GM18505 (cell line): ENCODE results near the gene STUM.
A peak's percentile ranks its signal among the peaks of the same experiment; 100 is the strongest.

ENCODE experiments used
- ATAC-seq: cut with Tn5 transposase; IDR thresholded peaks from one replicate; pipeline ENCODE4 v1.9.1; 2021; ENCODE audit not compliant: unreplicated experiment
- POLR2A ChIP-seq: IDR thresholded peaks from 4 replicates; pipeline ENCODE4 v1.6.1; 2011; ENCODE audit warnings: borderline replicate concordance; ENCODE audit not compliant: insufficient read depth, insufficient read length; ENCODE audit errors: extremely low read depth

The STUM gene

DNA sequence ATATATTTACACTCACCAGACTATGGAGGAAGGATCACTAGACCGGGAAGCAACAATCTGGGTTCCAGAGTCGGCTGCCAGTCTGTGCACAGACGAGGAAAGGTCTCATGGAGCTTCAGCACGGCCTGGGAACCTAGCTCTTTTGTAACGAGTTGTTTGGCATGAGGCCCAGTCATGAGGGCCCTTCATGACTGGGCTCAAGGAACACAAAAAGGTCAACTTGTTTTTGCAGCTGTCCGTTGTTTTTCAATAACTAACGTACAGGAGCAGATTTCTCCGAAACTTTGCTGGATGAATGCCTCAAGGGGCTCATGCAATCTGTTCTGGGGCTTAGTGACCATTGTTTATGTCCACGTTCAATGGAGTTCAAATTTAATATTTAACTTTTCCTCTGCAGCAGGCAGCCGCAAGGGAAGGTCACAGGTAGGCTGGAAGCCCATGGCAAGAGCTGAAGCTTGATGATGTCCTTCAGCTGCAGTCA is 5.9 kb upstream of the STUM start:
- ATAC-seq: no peak
- no peak for TF ChIP-seq POLR2A

DNA sequence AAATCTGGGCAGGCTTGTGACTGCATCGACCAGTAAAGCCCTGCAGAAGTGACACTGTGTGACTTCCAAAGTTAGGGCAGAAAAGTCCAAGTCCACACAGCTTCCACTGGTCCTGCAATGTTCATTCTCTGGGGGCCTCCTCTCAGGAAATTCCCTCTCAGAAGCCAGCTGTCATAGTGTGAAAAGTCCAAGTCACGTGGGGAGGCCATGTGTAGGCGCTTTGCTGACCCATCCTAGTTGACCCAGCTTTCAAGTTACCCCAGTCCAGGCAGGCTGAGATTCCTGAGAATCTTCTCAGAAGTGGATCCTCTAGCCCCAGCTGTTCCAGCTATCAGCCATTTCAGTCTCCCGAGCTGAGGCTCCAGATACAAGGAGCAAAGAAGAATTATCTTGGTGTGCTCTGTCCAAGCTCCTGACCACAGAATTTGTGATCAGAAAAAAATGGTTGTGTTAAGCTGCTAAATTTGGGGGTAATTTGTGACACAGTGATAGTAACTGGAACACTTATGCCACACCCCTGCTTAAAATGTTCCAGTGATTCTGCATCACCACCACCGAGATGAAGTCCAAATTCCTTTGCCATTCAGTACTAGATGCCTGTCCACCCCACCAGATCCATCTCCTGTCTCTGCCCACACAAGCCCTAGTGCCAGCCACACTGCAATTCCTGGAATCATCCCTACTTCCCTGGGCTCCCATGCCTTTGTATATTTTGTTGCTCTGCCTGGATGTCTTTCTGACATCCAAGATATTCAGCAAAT is 2.5 kb upstream of the STUM start:
- no peak for ATAC-seq
- no peak for TF ChIP-seq POLR2A

DNA sequence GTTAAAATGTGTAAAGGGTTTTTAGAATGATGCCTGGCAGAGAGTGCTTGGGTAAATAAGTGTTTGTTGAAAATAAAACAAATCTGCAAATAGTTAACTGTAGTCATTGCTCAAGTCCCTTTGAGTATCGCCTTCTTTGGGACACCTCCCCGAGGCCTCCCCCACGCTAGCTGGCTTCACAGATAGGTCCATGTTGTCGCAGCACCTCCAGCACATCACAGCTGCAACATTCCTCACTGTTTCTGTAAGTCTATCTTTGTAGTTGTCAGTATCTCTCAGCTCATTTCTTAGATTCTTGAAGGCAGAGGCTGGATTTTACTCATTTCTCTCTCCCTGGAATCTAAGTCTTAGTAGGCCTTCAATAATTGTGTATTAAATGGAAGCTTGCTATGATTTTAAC is 1.6 kb upstream of the STUM start:
- ATAC-seq: no peak
- no peak for TF ChIP-seq POLR2A

DNA sequence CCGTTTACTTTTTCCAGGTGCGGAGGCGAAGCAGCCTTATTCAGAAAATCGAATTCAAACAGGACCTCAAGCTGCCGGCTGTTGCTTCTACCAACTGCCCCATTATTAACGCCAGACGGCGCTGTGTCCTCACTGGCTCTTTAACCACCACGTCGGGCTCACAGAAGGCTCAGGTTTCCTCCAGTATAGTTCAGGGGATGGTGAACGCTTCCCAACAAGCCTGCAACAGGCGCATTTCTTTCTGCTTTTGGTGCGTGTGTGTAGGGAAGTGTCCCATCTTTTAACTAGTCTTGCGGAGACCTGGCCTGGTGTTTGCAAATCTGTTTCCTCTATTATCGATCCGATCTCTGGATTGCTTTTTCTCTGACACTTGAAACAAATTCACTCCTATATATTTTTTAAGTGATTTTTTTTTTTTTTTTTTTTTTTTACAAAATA is 791 bp upstream of the STUM start:
- no peak for TF ChIP-seq POLR2A
- peak; percentile 59 for ATAC-seq

DNA sequence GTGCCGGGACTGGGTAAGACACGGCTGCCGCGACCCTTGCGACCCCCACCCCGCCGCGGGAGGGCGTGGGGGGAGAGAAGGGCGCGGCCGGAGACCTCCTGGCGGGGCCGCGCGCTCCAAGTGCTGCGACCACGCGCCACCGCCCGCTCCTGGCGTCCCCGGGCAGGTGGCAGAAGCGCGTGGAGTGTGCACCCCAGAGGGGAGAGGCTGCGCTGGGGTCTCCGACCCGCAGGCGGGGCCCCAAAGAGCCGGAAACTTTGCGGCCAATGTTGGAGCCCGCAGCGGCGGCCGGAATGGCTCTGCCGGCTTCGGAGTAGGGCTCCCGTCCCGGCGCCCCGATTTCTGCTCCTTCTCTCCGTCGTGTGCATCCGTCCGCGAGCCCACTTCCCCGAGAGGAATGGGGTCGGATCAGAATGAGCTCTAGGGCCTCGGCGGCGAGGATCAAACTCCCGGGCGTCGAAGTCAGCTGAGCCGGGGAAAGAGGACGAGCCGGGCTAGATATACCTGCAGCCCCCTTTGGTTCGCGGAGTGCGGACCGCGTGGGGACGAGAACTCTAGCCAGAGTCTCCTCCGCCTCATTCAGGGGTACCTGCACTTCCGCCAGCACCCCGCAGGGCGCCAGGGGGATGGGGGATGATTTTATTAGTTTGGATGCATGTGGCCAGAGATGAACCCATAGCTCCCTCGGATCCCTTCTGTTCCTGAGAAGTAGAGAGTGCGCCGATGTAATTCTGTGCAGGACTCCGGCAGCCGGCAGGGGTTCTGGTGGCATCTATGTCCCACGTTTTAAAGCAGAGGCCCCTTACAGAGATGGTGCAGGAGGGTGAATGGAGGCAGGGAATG is 751 bp downstream of the STUM start:
- no peak for ATAC-seq
- TF ChIP-seq POLR2A: no peak

DNA sequence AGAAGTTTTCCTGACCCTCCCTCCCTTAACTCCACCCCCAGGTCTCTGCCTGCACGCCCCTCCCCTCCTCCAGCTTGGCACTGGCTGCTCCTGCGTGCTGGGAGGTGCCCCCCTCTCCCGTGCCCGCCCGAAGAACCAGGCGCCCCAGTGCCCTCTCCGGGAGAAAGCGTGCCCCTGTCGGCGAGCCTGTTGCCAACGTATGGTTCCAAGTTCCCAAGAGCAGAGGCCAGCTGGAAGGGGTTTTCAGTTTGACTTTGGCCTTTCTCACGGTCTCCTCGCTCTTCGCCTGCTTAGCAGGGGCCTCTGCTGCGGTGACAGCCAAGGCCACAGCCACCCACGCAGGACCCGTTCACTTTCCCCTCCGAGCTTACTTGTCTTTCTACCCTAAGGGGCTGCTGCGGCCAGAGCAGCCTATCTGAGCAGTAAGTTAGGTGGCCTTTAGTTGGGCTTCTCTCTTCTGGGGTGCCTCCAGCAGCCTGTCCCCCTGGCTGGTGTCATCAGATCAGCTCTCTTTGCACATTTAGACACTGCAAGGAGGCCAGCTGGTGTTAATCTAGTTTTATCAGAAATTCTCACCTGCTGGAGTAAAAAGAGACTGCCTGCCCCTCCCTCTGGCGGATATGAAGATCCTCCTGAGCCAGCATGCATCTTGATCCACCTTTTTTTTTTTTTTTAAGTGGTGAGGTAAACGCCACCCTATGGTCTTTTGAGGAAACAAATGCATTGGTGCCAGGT is 1.5 kb downstream of the STUM start:
- no peak for TF ChIP-seq POLR2A
- ATAC-seq: no peak

DNA sequence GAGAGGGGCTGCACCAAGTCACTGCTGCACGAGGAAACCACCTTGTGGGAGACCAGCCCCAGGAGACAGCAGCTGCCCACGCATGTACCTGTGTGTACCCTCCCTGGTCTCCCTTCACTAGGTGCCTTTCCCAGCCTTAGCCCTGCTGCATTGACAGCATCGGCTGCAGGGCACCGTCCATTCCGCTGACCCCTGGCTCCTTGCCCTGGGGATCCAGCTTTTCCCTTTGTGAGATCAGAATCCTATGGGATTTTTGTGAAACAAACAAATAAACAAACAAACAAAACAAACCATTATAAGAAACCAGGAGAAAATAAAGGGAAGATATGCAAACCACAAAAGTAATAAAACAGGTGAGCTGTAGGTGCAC is 2.1 kb downstream of the STUM start:
- no peak for ATAC-seq
- no peak for TF ChIP-seq POLR2A

DNA sequence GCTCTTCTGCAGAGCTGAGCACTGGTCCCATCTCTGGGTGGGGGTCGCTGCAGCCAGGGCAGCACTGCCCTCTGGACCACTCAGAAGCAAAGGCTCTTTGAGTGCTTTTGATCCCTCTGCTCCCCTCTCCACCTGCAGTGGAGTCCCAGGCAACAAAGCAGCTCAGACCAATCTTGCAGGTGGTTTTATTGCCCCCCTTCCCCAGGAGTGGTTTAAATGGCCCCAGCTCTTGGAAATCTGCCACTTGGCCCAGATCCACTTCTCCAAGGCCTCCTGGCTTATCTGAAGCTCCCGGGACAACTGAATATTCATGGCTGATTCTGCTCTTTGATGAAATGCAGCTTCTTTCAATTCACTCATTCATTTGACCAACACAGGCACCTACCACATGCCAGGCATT is 2.7 kb downstream of the STUM start:
- ATAC-seq: no peak
- TF ChIP-seq POLR2A: no peak

DNA sequence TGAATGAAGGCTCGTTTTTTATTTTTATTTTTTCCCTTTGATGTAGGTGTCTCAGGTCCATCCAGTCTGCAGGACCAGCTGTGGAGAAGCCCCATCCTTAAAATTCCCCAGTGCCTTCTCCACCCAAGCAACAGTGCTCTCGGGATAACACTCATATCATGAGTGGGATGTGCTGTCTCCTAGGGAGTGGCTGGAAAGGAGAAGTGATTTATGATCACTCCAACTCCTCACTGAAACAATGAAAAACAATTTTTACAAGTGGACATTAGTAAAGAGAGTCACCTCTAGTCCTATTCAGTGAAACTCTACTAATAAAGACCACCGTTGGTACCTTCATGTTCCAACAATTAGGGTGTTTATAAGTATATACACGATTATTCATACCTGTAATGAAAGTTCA is 3.5 kb downstream of the STUM start:
- TF ChIP-seq POLR2A: no peak
- ATAC-seq: no peak

DNA sequence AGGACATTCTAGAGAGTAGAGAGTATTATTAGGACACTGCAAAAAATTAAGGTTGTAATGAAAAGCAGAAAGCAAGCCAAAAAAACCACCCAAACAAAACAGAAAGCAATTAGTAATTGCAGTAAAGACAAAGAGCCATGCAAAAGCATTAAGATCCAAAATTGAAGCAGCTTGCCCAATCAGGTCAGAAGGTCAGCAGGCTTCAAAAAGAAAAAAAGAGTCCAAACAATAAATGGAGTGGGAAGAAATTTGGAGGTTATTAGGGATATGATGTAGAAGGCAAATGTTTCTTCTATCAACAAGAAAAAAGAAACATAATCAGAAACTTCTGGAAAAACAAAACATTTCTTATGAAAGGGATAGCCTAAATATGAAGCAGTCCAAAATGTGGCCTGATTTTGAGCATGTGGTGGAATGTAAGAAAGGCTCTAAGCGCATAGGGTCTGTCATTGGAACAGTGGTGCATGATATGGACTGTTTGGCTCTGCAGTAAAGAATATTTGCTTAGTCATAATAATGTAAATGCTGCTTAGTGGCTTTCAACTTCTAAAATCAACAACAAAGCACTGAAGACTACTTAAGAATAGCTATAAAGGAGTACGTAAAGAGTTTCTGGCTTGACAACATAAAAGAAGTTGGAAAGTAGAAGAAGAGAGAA is 4.8 kb downstream of the STUM start:
- TF ChIP-seq POLR2A: no peak
- ATAC-seq: no peak

DNA sequence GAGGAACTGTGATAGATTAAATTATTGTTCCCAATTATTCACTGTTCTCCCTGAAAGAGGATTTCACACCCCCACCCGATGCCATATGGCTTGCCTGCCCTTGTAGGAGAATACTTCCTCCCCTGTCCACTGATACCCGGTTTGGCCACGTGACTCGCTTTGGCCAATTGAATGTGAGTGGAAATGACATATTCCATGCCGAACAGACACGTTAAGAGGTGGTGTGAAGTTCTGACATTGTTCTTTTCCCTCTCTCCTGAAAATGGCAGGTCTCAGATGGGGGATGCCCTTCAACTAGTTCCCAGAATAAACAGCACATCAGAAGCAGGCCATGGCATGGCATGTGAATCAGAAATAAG is 5.3 kb downstream of the STUM start:
- no peak for ATAC-seq
- TF ChIP-seq POLR2A: no peak

DNA sequence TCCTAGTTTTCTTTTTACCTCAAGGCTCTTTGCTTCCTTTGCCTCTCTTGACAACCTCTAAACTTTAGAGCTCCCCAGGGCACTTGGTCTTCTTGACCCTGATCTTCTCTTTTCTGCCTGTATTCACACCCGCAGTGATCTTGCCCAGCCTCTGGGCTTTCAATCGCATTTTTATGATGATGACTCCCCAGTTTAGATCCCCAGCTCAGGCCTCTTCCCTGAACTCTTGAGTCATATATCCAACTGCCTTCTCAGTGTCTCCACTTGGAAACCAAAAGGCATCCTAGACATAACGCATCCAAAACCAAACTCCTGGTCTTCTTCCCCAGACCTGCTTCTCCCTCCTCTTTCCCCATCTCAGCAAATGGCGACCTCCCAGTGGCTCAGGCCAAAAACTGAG is 6.5 kb downstream of the STUM start:
- TF ChIP-seq POLR2A: no peak
- no peak for ATAC-seq

DNA sequence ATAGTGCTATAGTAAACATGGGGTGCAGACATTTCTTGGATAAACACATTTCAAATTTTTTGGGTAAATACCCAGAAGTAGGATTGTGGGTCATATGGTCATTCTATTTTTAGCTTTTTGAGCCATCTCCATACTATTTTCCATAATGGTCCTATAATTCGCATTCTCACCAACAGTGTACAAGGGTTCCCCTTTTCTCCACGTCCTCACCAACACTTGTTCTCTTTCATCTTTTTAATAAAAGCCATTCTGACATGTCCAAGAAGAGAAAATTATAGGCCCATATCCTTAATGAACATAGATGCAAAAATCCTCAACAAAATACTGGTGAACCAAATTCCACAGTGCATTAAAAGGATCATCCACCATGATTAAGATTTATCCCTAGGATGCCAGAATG is 8.9 kb downstream of the STUM start:
- ATAC-seq: no peak
- no peak for TF ChIP-seq POLR2A
